Esophagus squamous epithelium (tissue), 4 donors: ENCODE data around the gene CTNNA2.

ENCODE experiments used
- POLR2A ChIP-seq, 4 donors: fragments of 450-650 bp; IDR thresholded peaks; one replicate each; pipeline ENCODE4 v1.6.1; 2017; ENCODE audit warnings: antibody characterized with exemption in 4 of 4, mild to moderate bottlenecking in 4 of 4, moderate library complexity in 3 of 4
- TF ChIP-seq, protein P1 (sequence below), 6 experiments: fragments of 450-650 bp in 4 of 6; fragments of 200-600 bp in 2 of 6; sonication (generic) in 2 of 6; IDR thresholded peaks; one replicate each; pipeline ENCODE4 v1.5.1; 2016 to 2019; ENCODE audit warnings: antibody characterized with exemption in 6 of 6, mild to moderate bottlenecking in 4 of 6, moderate library complexity in 4 of 6

DNA sequence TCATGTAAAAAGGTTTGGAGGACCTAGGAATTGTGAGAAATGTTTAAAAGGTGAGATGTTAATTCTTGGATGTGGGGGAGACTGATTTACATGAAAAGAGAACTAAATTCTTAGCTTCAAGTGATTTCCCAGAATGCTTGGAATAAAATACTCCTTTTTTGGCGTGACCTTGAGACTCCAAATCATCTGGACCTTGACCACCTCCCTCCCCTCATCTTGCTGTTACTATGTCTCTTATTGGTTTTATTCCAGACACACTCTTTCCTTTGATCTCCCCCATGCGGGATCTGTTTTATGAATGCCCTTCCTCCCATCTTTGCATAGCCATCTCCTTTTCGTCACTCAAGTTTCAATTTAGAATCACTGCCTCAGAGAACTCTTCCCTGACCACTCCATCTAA lies 811.7 kb downstream of the CTNNA2 start:
- TF ChIP-seq, protein P1, sequence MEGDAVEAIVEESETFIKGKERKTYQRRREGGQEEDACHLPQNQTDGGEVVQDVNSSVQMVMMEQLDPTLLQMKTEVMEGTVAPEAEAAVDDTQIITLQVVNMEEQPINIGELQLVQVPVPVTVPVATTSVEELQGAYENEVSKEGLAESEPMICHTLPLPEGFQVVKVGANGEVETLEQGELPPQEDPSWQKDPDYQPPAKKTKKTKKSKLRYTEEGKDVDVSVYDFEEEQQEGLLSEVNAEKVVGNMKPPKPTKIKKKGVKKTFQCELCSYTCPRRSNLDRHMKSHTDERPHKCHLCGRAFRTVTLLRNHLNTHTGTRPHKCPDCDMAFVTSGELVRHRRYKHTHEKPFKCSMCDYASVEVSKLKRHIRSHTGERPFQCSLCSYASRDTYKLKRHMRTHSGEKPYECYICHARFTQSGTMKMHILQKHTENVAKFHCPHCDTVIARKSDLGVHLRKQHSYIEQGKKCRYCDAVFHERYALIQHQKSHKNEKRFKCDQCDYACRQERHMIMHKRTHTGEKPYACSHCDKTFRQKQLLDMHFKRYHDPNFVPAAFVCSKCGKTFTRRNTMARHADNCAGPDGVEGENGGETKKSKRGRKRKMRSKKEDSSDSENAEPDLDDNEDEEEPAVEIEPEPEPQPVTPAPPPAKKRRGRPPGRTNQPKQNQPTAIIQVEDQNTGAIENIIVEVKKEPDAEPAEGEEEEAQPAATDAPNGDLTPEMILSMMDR (IDR thresholded peaks at IDR 0.05), result no peak
- TF ChIP-seq POLR2A (IDR thresholded peaks at IDR 0.05), result no peak
